BLaER1 treated with 17β-estradiol and CSF1 and Interleukin-3, amounts not matched to agents 10 nM and 100 nM (cell line): ENCODE measurements around the gene FBXO45.

Source experiments
- H3K27ac ChIP-seq, 11 experiments: shearing (Covaris generic); formaldehyde crosslinking; 2 replicates each; pipeline ENCODE4 v1.8.1; 2022
- H3K27me3 ChIP-seq, 11 experiments: shearing (Covaris generic); formaldehyde crosslinking; 2 replicates each; pipeline ENCODE4 v1.8.1; 2022
- H3K36me3 ChIP-seq, 11 experiments: shearing (Covaris generic); formaldehyde crosslinking; 2 replicates each; pipeline ENCODE4 v1.8.1; 2022
- H3K4me1 ChIP-seq, 10 experiments: shearing (Covaris generic); formaldehyde crosslinking; 2 replicates each; pipeline ENCODE4 v1.8.1; 2022
- H3K4me2 ChIP-seq, 11 experiments: shearing (Covaris generic); formaldehyde crosslinking; 2 replicates each; pipeline ENCODE4 v1.8.1; 2022
- H3K4me3 ChIP-seq, 10 experiments: shearing (Covaris generic); formaldehyde crosslinking; 2 replicates each; pipeline ENCODE4 v1.8.1; 2022
- H3K9ac ChIP-seq, 11 experiments: shearing (Covaris generic); formaldehyde crosslinking; 2 replicates each; pipeline ENCODE4 v1.8.1; 2022
- H3K9me3 ChIP-seq, 11 experiments: shearing (Covaris generic); formaldehyde crosslinking; replicated peaks in 1 of 11; 2 replicates each; pipeline ENCODE4 v1.8.1; 2022
- H4K20me1 ChIP-seq, 11 experiments: shearing (Covaris generic); formaldehyde crosslinking; 2 replicates each; pipeline ENCODE4 v1.8.1; 2022
- Cebpa-rat ChIP-seq, 11 experiments: shearing (Covaris generic); IDR thresholded peaks; 2 replicates each; pipeline ENCODE4 v1.8.1; 2022

FBXO45 gene

DNA sequence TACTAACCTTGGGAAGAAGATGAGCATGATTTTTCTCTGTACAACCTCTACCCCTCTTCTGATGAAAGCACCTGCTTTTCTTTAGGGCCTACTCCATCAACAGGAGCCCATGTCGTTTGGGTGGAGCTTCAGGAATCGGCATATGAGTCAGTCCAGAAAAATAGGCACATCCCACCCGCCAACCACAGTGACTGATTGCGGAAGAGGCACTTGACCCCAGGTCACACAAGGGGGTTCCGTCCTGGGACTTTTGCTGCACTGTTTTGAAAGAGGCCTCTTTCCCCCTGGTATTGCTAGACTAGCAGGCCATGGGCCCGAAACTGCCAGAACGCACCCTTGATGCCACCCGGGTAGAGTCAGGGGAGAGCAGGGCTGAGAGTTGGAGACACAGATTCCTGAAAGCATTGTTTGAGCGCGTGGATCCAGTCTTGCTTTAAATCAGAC, 51.7 kb downstream of the FBXO45 start:
- Histone ChIP-seq H3K4me1 (peaks cover 28 to 50% (median 35%) of the 10 kb centered on the region in 10 experiments), H3K27me3 (no peaks in the 10 kb centered on the region), H3K27ac (no peak overlapping the region), H3K9ac (no peak overlapping the region), H3K9me3 (no peaks in the 10 kb centered on the region; a peak in 1 of 22 replicates), H3K4me2 (0 out of 22 replicates have a peak overlapping the region, but pooled peaks of 1 of the 11 experiments have one; percentile 9), H3K4me3 (no peak overlapping the region), H4K20me1 (no peaks in the 10 kb centered on the region), H3K36me3 (no peaks in the 10 kb centered on the region)
- TF ChIP-seq Cebpa-rat (IDR thresholded peaks at IDR 0.05), result no peak

DNA sequence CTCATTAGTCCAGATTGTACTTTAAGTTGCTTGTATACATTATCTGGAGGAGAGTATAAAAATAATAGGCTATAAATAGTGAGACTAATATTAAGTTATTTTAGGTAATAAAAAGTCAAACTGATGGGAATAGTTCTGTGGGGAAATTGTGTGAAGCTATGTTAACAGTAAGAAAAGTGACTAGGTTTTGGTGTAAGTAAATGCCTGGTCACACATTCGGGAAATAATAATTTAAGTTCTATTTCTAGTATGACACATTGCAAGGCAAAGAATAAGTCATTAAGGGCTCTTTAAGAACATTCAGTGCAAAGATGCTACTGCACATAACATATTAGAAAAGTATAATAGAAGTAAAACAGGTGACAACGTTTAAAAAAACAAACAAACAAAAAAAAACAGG, 52.2 kb downstream of the FBXO45 start:
- H3K4me2 ChIP-seq, result 0 out of 22 replicates have a peak overlapping the region, but pooled peaks of 1 of the 11 experiments have one; percentile 9

DNA sequence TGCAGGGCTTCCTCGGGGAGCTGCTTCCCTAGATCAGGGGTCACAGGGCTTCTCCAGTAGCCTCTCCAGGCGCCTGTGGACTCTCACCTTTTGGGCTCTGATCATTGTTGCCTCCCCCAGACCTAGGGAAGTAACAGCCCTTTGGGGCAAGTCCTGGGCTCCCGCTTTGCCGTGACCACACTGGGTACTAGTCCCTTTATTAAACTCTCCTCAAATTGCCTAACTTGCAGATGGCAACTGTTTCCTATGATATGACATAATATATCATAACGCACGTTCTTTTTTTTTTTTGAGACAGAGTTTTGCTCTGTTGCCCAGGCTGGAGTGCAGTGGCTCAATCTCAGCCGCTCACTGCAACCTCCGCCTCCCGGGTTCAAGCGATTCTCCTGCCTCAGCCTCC, 53.2 kb downstream of the FBXO45 start:
- no peak overlapping the region for H3K4me2 ChIP-seq
- H3K9me3 ChIP-seq, result no peaks in the 10 kb centered on the region; a peak in 1 of 22 replicates
- no peak overlapping the region for H3K4me3 ChIP-seq
- no peaks in the 10 kb centered on the region for H3K27me3 ChIP-seq
- H3K27ac ChIP-seq, result no peak overlapping the region
- H3K36me3 ChIP-seq, result no peaks in the 10 kb centered on the region
- H3K4me1 ChIP-seq, result peaks cover 28 to 58% (median 36%) of the 10 kb centered on the region in 10 experiments
- H4K20me1 ChIP-seq, result no peaks in the 10 kb centered on the region
- TF ChIP-seq Cebpa-rat (IDR thresholded peaks at IDR 0.05), result no peak
- no peak overlapping the region for H3K9ac ChIP-seq

More for the DNA sequence above, 52.2 kb downstream of the FBXO45 start:
- H3K4me1 ChIP-seq, result peaks cover 28 to 55% (median 36%) of the 10 kb centered on the region in 10 experiments
- no peak overlapping the region for H3K27ac ChIP-seq
- H4K20me1 ChIP-seq, result no peaks in the 10 kb centered on the region
- no peaks in the 10 kb centered on the region; a peak in 1 of 22 replicates for H3K9me3 ChIP-seq
- H3K4me3 ChIP-seq, result no peak overlapping the region
- H3K36me3 ChIP-seq, result no peaks in the 10 kb centered on the region
- no peak overlapping the region for H3K9ac ChIP-seq
- TF ChIP-seq Cebpa-rat (IDR thresholded peaks at IDR 0.05), result no peak
- no peaks in the 10 kb centered on the region for H3K27me3 ChIP-seq

DNA sequence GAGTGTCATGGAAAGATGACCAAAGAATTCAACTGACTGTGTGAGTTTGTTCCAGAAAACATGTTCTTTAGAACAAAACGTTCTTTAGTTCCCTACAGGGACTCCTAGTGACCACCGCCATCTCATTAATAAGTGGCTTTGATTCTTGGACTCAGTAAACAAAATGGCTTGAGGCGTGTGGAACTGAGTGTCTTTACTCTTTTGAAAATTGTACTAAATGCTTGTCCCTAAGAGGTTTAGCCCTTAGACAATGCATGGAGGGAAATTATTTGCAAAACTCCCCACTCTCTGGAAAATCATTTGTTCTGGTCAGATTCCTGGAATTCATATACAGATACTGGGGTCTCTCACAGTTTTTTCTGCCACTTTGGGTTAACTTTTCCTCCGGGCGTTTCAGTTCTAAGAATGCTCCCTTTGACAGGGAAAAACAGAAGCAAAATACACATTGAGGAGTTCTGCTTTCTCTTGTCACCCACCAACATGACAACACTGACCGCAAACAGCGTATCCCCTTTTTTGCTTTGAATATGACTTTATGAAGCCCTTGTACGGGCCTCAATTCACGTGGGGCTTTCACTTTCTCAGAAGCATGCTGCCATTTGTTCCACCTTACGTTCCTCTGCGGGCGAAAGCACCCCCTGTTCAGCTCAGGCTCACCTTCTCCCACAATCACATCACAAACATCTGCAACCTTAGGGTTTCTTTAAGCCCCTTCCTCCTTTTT, 55.8 kb downstream of the FBXO45 start:
- H3K27ac ChIP-seq, result peak overlapping the region in 5 of 11 experiments; percentile 44 to 70 (median 60); a peak in 9 of 22 replicates
- H3K4me1 ChIP-seq, result peaks cover 19 to 55% (median 38%) of the 10 kb centered on the region in 10 experiments
- peak overlapping the region in 1 of 10 experiments; percentile 12; a peak in 1 of 20 replicates for H3K4me3 ChIP-seq
- peak overlapping the region in 4 of 11 experiments; percentile 14 to 41 (median 32); a peak in 3 of 22 replicates for H3K9ac ChIP-seq
- H3K27me3 ChIP-seq, result no peaks in the 10 kb centered on the region
- no peak for TF ChIP-seq Cebpa-rat (IDR thresholded peaks at IDR 0.05)
- H4K20me1 ChIP-seq, result no peaks in the 10 kb centered on the region
- no peaks in the 10 kb centered on the region; a peak in 1 of 22 replicates for H3K9me3 ChIP-seq
- peak overlapping the region; percentile 41 to 82 (median 61) for H3K4me2 ChIP-seq
- no peaks in the 10 kb centered on the region for H3K36me3 ChIP-seq

DNA sequence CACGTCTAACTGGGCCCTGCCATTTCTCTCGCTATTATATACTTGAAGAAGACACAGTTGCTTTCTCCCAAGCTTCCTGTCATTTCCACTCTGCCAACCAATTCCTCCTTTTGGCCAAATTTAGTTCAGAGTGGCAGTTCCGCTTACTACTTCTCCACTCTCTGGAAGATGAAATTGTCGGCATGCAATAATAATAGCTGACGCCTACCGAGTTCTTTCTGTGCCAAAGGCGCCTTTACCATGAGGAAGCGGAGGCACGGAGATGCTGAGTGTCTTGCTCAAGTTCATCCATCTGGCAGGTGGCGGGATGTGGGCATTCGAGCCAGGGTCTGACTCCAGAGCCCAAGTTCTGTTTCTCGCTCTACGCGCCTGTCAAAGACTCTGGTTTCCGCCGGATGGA, 56.4 kb downstream of the FBXO45 start:
- Histone ChIP-seq H3K36me3 (no peaks in the 10 kb centered on the region), H3K4me2 (peak overlapping the region; percentile 41 to 82 (median 61); a peak in 20 of 22 replicates), H3K9ac (peak overlapping the region in 3 of 11 experiments; percentile 29 to 41 (median 36); a peak in 2 of 22 replicates), H4K20me1 (no peaks in the 10 kb centered on the region), H3K27me3 (no peaks in the 10 kb centered on the region), H3K27ac (peak overlapping the region in 5 of 11 experiments; percentile 44 to 70 (median 60); a peak in 9 of 22 replicates), H3K4me3 (no peak overlapping the region; a peak in 1 of 20 replicates), H3K9me3 (no peaks in the 10 kb centered on the region; a peak in 1 of 22 replicates), H3K4me1 (peaks cover 25 to 59% (median 44%) of the 10 kb centered on the region in 10 experiments)
- TF ChIP-seq Cebpa-rat (IDR thresholded peaks at IDR 0.05), result no peak

DNA sequence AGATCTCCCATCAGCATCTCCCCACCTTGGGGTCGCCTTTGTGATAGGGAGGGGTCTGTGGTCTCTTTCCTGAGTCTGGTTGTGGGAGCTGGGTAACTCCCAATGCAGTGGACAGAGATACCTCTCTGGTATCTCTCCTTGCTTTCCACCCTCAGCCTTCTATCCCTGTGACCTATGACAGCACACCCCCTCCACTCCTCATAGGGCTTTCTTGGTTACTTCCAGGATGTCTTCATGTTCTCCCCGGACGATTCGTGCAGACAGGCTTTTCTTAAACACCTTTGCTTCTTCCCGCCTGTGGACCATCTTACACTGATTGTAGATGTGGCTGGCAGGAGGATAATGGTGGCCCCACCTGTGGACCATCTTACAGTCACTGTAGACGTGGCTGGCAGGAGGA, 56.9 kb downstream of the FBXO45 start:
- TF ChIP-seq Cebpa-rat (IDR thresholded peaks at IDR 0.05), result no peak
- Histone ChIP-seq H3K4me3 (no peak overlapping the region), H4K20me1 (no peaks in the 10 kb centered on the region), H3K9ac (no peak overlapping the region), H3K27me3 (no peaks in the 10 kb centered on the region), H3K27ac (0 out of 22 replicates have a peak overlapping the region, but pooled peaks of 1 of the 11 experiments have one; percentile 70), H3K4me2 (peak overlapping the region in 9 of 11 experiments; percentile 41 to 82 (median 61); a peak in 14 of 22 replicates), H3K4me1 (peaks cover 29 to 59% (median 47%) of the 10 kb centered on the region in 10 experiments), H3K36me3 (no peaks in the 10 kb centered on the region), H3K9me3 (no peaks in the 10 kb centered on the region; a peak in 1 of 22 replicates)

DNA sequence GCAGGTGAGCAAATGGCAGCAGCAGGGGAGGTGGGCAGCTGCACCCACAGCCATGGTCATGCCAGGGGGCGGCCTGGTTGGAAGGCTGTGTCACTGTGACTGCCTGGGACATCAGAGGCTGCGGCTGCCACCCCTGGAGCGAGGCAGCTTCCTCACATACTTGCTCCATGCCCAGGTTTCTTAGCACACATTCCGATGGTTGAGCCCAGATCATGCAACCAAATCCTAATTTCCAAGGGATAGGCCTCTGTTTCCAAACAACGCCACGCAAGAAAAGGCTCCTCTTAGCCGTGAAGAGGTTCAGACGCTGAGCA, 59.4 kb downstream of the FBXO45 start:
- no peak overlapping the region for H3K4me3 ChIP-seq
- TF ChIP-seq Cebpa-rat (IDR thresholded peaks at IDR 0.05), result no peak
- H3K9ac ChIP-seq, result no peak overlapping the region
- H3K4me2 ChIP-seq, result peak overlapping the region in 5 of 11 experiments; percentile 6 to 30 (median 10); a peak in 1 of 22 replicates
- no peaks in the 10 kb centered on the region for H3K27me3 ChIP-seq
- no peak overlapping the region for H3K27ac ChIP-seq
- no peaks in the 10 kb centered on the region for H4K20me1 ChIP-seq
- no peaks in the 10 kb centered on the region; a peak in 1 of 22 replicates for H3K9me3 ChIP-seq
- peaks cover 45 to 71% (median 63%) of the 10 kb centered on the region in 10 experiments for H3K4me1 ChIP-seq
- no peaks in the 10 kb centered on the region for H3K36me3 ChIP-seq

DNA sequence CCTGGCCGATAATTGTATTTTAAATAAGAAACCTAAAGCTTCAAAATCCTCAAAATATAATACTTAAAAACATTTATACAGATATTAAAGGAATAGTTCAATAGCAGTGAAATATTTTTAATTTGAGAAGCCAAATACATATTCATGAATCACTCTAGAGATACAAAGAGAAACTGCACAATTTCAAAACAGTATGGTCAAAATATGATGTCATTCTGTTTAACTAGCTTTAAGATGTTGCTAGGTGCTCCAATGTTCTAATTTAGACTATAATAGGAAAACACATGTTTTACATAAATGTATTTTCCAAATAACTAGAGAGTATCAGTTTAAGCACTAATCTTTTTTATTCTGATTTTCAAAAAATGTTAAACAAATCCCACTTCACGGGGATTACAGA, 60.8 kb downstream of the FBXO45 start:
- no peak overlapping the region for H3K27ac ChIP-seq
- H3K4me3 ChIP-seq, result no peak overlapping the region
- no peak for TF ChIP-seq Cebpa-rat (IDR thresholded peaks at IDR 0.05)
- H3K27me3 ChIP-seq, result no peaks in the 10 kb centered on the region
- H3K36me3 ChIP-seq, result no peaks in the 10 kb centered on the region
- H3K4me1 ChIP-seq, result peaks cover 46 to 69% (median 60%) of the 10 kb centered on the region in 10 experiments
- no peaks in the 10 kb centered on the region; a peak in 1 of 22 replicates for H3K9me3 ChIP-seq
- no peak overlapping the region for H3K9ac ChIP-seq
- peak overlapping the region in 6 of 11 experiments; percentile 23 to 100 (median 62); a peak in 7 of 22 replicates for H3K4me2 ChIP-seq
- no peaks in the 10 kb centered on the region for H4K20me1 ChIP-seq

DNA sequence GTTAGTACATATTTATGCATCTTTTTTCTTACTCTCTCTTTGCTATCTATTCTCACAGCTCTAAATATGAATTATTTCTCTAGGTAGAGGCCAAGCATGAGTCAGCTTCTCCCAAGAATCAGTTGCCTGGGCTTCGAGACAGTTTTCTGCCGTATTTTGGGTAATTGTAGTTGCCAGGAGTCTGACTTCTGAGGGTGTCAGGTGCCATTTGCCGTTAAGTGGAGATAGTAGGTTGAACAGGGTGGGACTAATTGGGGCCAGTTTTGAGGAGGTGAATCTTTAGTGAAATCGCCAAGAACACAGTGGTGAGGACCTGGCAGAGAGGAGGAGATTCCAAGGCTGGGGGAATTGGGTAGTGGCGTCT, 63.2 kb downstream of the FBXO45 start:
- peaks cover 58 to 82% (median 67%) of the 10 kb centered on the region in 10 experiments for H3K4me1 ChIP-seq
- H3K27ac ChIP-seq, result peak overlapping the region; percentile 90 to 97 (median 95)
- peak overlapping the region; percentile 89 to 96 (median 92) for H3K9ac ChIP-seq
- peak overlapping the region; percentile 83 to 100 (median 93) for H3K4me2 ChIP-seq
- H4K20me1 ChIP-seq, result no peaks in the 10 kb centered on the region
- TF ChIP-seq Cebpa-rat (IDR thresholded peaks at IDR 0.05), result no peak
- no peaks in the 10 kb centered on the region for H3K9me3 ChIP-seq
- H3K4me3 ChIP-seq, result peak overlapping the region; percentile 53 to 74 (median 64)
- H3K27me3 ChIP-seq, result no peaks in the 10 kb centered on the region
- H3K36me3 ChIP-seq, result no peaks in the 10 kb centered on the region
